Germinal center (tissue), 1 donor: ENCODE measurements around the gene ZCWPW1.
"Not testable (repeated sequence)": the region's sequence is repeated elsewhere in the genome, so short reads cannot be mapped to it uniquely, and the experiment has no call there.

Source experiments
- DNase-seq: peaks from one replicate; pipeline ENCODE4 v3.0.0; 2012; ENCODE audit warnings: mixed read lengths, low spot score

Gene ZCWPW1

GRCh38 chr7:100400656-100401055, 27.8 kb downstream of the ZCWPW1 start:
- no peak for DNase-seq

- no peak for DNase-seq
Observed at GRCh38 chr7:100400041-100400440, 28.5 kb downstream of the ZCWPW1 start.

GRCh38 chr7:100398239-100398638, 30.3 kb downstream of the ZCWPW1 start:
- DNase-seq = no peak

- DNase-seq = no peak
Observed at GRCh38 chr7:100397315-100398081, 31.0 kb downstream of the ZCWPW1 start.

GRCh38 chr7:100396421-100396982, 32.0 kb downstream of the ZCWPW1 start:
- peak; percentile 56 for DNase-seq

GRCh38 chr7:100394077-100394476, 34.4 kb downstream of the ZCWPW1 start:
- no peak for DNase-seq

- peak; percentile 18 for DNase-seq
Observed at GRCh38 chr7:100393233-100393905, 35.1 kb downstream of the ZCWPW1 start.

- no peak for DNase-seq
Observed at GRCh38 chr7:100390286-100391009, 38.1 kb downstream of the ZCWPW1 start.

GRCh38 chr7:100389437-100390088, 38.9 kb downstream of the ZCWPW1 start:
- no peak for DNase-seq

- no peak for DNase-seq
Observed at GRCh38 chr7:100387695-100388094, 40.8 kb downstream of the ZCWPW1 start.

GRCh38 chr7:100386940-100387339, 41.6 kb downstream of the ZCWPW1 start:
- DNase-seq = no peak

- DNase-seq = no peak
Observed at GRCh38 chr7:100384628-100385294, 43.7 kb downstream of the ZCWPW1 start.

- DNase-seq = not testable (repeated sequence)
Observed at GRCh38 chr7:100382234-100382853, 46.2 kb downstream of the ZCWPW1 start.

GRCh38 chr7:100381531-100382233, 46.8 kb downstream of the ZCWPW1 start:
- not testable (repeated sequence) for DNase-seq

- no peak for DNase-seq
Observed at GRCh38 chr7:100380196-100380595, 48.3 kb downstream of the ZCWPW1 start.

GRCh38 chr7:100378114-100378755, 50.3 kb downstream of the ZCWPW1 start:
- DNase-seq = no peak

GRCh38 chr7:100376066-100376465, 52.4 kb downstream of the ZCWPW1 start:
- DNase-seq = no peak

- DNase-seq = no peak
Observed at GRCh38 chr7:100374601-100375000, 53.9 kb downstream of the ZCWPW1 start.

GRCh38 chr7:100373870-100374598, 54.5 kb downstream of the ZCWPW1 start:
- not testable (repeated sequence) for DNase-seq
